K562 (cell line): Measurements from ENCODE around the gene ARL4C. TPM values are rescaled to one million over a fixed set of nuclear protein-coding genes. Genes with fewer than 3 reads are reported as not detected.

Experiments
- ATAC-seq: fragments of 200-7000 bp; cut with Tn5 transposase; 3 replicates; pipeline ENCODE4 v1.9.1; 2020; ENCODE audit warnings: moderate library complexity
- BruUV-seq: library from RNA; stranded (reverse); fragments of 400-500 nt; replicated peaks from 2 replicates; lab custom pipeline; 2021; lab: Mats Ljungman, UMichigan
- CTCF ChIA-PET: fragments of 300-600 bp; formaldehyde crosslinking; extraction: SDS; loops from one replicate; lab custom pipeline; 2021; ENCODE audit warnings: low intra/inter-chr PET ratio; lab: Yijun Ruan, JAX
- POLR2A ChIA-PET: fragments of 300-600, 350-650 bp; sonication (Branson Sonifier 250); formaldehyde crosslinking; extraction: SDS; loops from one replicate; lab custom pipeline; 2021; ENCODE audit warnings: antibody characterized with exemption, inconsistent platforms; lab: Yijun Ruan, JAX
- DNase-seq, 4 experiments: peaks; one replicate each; pipeline versions ENCODE4 v3.0.0 to v3.0.0-alpha.2; 2011 to 2018; ENCODE audit warnings: low spot score in 3 of 4, mixed read lengths in 3 of 4; ENCODE audit errors: extremely low read depth in 1 of 4
- FAIRE-seq: peaks from 2 replicates; lab custom pipeline; 2011; peaks lifted over from hg19 to GRCh38; lab: Jason Lieb, UNC
- H2AFZ ChIP-seq: 2 replicates; pipeline ENCODE4 v1.6.0; 2011; ENCODE audit warnings: low read depth, low read length, control low read depth, inconsistent platforms
- H3K27ac ChIP-seq: fragments of 200-600 bp; 3 replicates; pipeline ENCODE4 v1.8.0; 2011; ENCODE audit warnings: low read depth, mild to moderate bottlenecking, control low read depth, inconsistent platforms, low read length, moderate library complexity, mixed read lengths; ENCODE audit errors: extremely low read depth
- H3K27me3 ChIP-seq, 2 experiments: fragments of 300-600 bp in 1 of 2; 2 replicates in 1 of 2; 3 replicates in 1 of 2; pipeline versions ENCODE4 v1.6.0 to v1.8.0; 2011; ENCODE audit warnings: inconsistent platforms in 2 of 2, low read length in 2 of 2, mild to moderate bottlenecking in 1 of 2, mixed read lengths in 1 of 2, moderate library complexity in 1 of 2; ENCODE audit not compliant: control insufficient read depth in 2 of 2, insufficient read depth in 2 of 2
- H3K36me3 ChIP-seq: fragments of 300-600 bp; 3 replicates; pipeline ENCODE4 v1.8.0; 2011; ENCODE audit warnings: mild to moderate bottlenecking, low read length, inconsistent platforms; ENCODE audit not compliant: control insufficient read depth, insufficient read depth
- H3K4me1 ChIP-seq, 2 experiments: fragments of 200-600 bp in 1 of 2; replicated peaks in 1 of 2; 2 replicates in 1 of 2; 3 replicates in 1 of 2; pipeline versions ENCODE4 v1.5.1 to v1.8.0; 2011; ENCODE audit warnings: inconsistent platforms in 2 of 2, low read length in 2 of 2, mild to moderate bottlenecking in 1 of 2, mixed read lengths in 1 of 2, moderate library complexity in 1 of 2; ENCODE audit not compliant: control insufficient read depth in 2 of 2, insufficient read depth in 2 of 2
- H3K4me2 ChIP-seq: 2 replicates; pipeline ENCODE4 v1.6.1; 2011; ENCODE audit warnings: low read length, control low read depth, inconsistent platforms, mixed read lengths; ENCODE audit not compliant: insufficient read depth
- H3K4me3 ChIP-seq: fragments of 200-600 bp; sonication (generic), shearing (Covaris generic); 2 replicates; pipeline ENCODE4 v1.5.1; 2016; ENCODE audit warnings: control low read depth, inconsistent platforms
- H3K79me2 ChIP-seq: fragments of 200-600 bp; 3 replicates; pipeline ENCODE4 v1.8.0; 2011; ENCODE audit warnings: low read length, inconsistent platforms; ENCODE audit not compliant: control insufficient read depth, insufficient read depth
- H3K9ac ChIP-seq, 2 experiments: 2 replicates each; pipeline versions ENCODE4 v1.6.0 to v1.6.1; 2011; ENCODE audit warnings: low read depth in 2 of 2, low read length in 2 of 2, control low read depth in 1 of 2, inconsistent platforms in 1 of 2, mild to moderate bottlenecking in 1 of 2, mixed read lengths in 1 of 2; ENCODE audit not compliant: insufficient read depth in 1 of 2
- H3K9me1 ChIP-seq: one replicate; pipeline ENCODE4 v1.6.0; 2011; ENCODE audit warnings: inconsistent platforms, mild to moderate bottlenecking, low read length, moderate library complexity; ENCODE audit not compliant: control insufficient read depth, insufficient read depth
- H3K9me3 ChIP-seq: replicated peaks from 2 replicates; pipeline ENCODE4 v1.5.1; 2011; ENCODE audit warnings: low read depth, low read length, inconsistent platforms; ENCODE audit not compliant: control insufficient read depth, insufficient read depth
- H4K20me1 ChIP-seq: replicated peaks from 2 replicates; pipeline ENCODE4 v1.6.1; 2011; ENCODE audit warnings: low read length, inconsistent platforms, mixed read lengths; ENCODE audit not compliant: control insufficient read depth, insufficient read depth
- C11orf30 ChIP-seq: fragments of 450-650 bp; IDR thresholded peaks from 2 replicates; pipeline ENCODE4 v1.6.1; 2016; ENCODE audit warnings: low read depth, mild to moderate bottlenecking
- CBX8 ChIP-seq: fragments of 200-600 bp; sonication (generic); IDR thresholded peaks from 2 replicates; pipeline ENCODE4 v1.6.1; 2012; ENCODE audit warnings: borderline replicate concordance, mixed run types, low read depth, mild to moderate bottlenecking, moderate library complexity, mixed read lengths, low read length, control low read depth, inconsistent platforms; ENCODE audit not compliant: poor library complexity, severe bottlenecking; ENCODE audit errors: extremely low read depth
- ETS2 ChIP-seq: IDR thresholded peaks from 2 replicates; pipeline ENCODE4 v1.6.1; 2016; ENCODE audit warnings: borderline replicate concordance, missing genetic modification characterization, mild to moderate bottlenecking, moderate library complexity, missing compliant biosample characterization; ENCODE audit not compliant: poor library complexity, severe bottlenecking
- HIVEP1 ChIP-seq: fragments of 250-450 bp; sonication (Bioruptor Pico); IDR thresholded peaks from 2 replicates; pipeline ENCODE4 v1.4.0; 2020; ENCODE audit warnings: mild to moderate bottlenecking
- NCOR1 ChIP-seq: fragments of 450-650 bp; IDR thresholded peaks from 2 replicates; pipeline ENCODE4 v1.6.1; 2016; ENCODE audit warnings: mild to moderate bottlenecking, moderate library complexity
- RBFOX2 ChIP-seq: fragments of 200-400 bp; formaldehyde crosslinking; IDR thresholded peaks from 2 replicates; pipeline ENCODE4 v1.6.1; 2017; ENCODE audit warnings: low read depth, mild to moderate bottlenecking, low read length, moderate library complexity
- RCOR1 ChIP-seq, 2 experiments: IDR thresholded peaks; 2 replicates each; pipeline ENCODE4 v1.6.1; 2012; ENCODE audit warnings: low read depth in 2 of 2, low read length in 2 of 2, borderline replicate concordance in 1 of 2, improper control_type of control experiment in 1 of 2
- RFX7 ChIP-seq: fragments of 250-450 bp; sonication (Bioruptor Pico); IDR thresholded peaks from 2 replicates; pipeline ENCODE4 v1.5.1; 2021; ENCODE audit warnings: mild to moderate bottlenecking
- SMARCC2 ChIP-seq: fragments of 450-650 bp; IDR thresholded peaks from 2 replicates; pipeline ENCODE4 v1.6.1; 2017; ENCODE audit warnings: antibody characterized with exemption, moderate library complexity, mild to moderate bottlenecking, low read depth
- TRIM24 ChIP-seq, 2 experiments: fragments of 450-650 bp; IDR thresholded peaks; 2 replicates each; pipeline ENCODE4 v1.6.1; 2016
- ZNF184 ChIP-seq: sonication (generic); formaldehyde crosslinking; IDR thresholded peaks from 2 replicates; pipeline ENCODE4 v1.5.0; 2020; ENCODE audit warnings: missing genetic modification reagents
- ZNF445 ChIP-seq: fragments of 250-450 bp; sonication (Bioruptor Pico); IDR thresholded peaks from 2 replicates; pipeline ENCODE4 v1.4.0; 2020; ENCODE audit warnings: low read depth, mild to moderate bottlenecking, moderate library complexity
- WGBS: fragments of 100-300 bp; shearing (Covaris generic); methylation state at CpG from one replicate; pipeline ENCODE4 v1.1.6; 2016; ENCODE audit warnings: low coverage, mixed read lengths; ENCODE audit not compliant: insufficient coverage; ENCODE audit errors: missing lambda C conversion rate; 5-methylcytosine and 5-hydroxymethylcytosine counted together
- in situ Hi-C: fragments of 300-500 bp; cut with MboI; formaldehyde crosslinking; loops from 4 replicates; pipeline ENCODE4 v1.15.0; 2018; ENCODE audit warnings: inconsistent platforms, mixed read lengths
- intact Hi-C: fragments of 100-400 bp; cut with micrococcal nuclease; formaldehyde crosslinking; loops from 2 replicates; pipeline ENCODE4 v1.14.2; 2022
- polyA plus RNA-seq, 8 experiments: library from polyadenylated mRNA; depleted of rRNA in 4 of 8; stranded (reverse) in 5 of 8; unstranded in 3 of 8; fragments of >200 nt; fragmentation: Nextera tagmentation in 2 of 8; fragmentation: Illumina TruSeq in 1 of 8; extraction: Ambion mirVana in 2 of 8; extraction: Trizol in 1 of 8; gene quantifications; 2 replicates each; pipeline versions ENCODE4 v1.2.1 to v1.2.3, GENCODE V29; 2011 to 2014; ENCODE audit warnings: inconsistent platforms in 1 of 8, missing spikeins in 1 of 8
- total RNA-seq, 7 experiments: library from RNA; depleted of rRNA in 6 of 7; stranded (reverse); fragments of >200 nt in 6 of 7; fragmentation: Illumina TruSeq in 2 of 7; extraction: Trizol in 2 of 7; gene quantifications; 2 replicates each; pipeline versions ENCODE4 v1.2.1 to v1.2.3, GENCODE V29; 2011 to 2021; ENCODE audit warnings: low replicate concordance in 1 of 7
- TF ChIP-seq, protein P1 (sequence below): fragments of 450-650 bp; formaldehyde crosslinking; IDR thresholded peaks from 2 replicates; pipeline ENCODE4 v1.4.0; 2020; ENCODE audit warnings: mild to moderate bottlenecking, moderate library complexity
- TF ChIP-seq, protein P2 (sequence below), 2 experiments: fragments of 450-650 bp; conservative IDR thresholded peaks; 2 replicates each; pipeline ENCODE4 v1.6.1; 2017; ENCODE audit warnings: mild to moderate bottlenecking in 2 of 2, moderate library complexity in 2 of 2
- TF ChIP-seq, protein P3 (sequence below): fragments of 450-650 bp; IDR thresholded peaks from one replicate; pipeline ENCODE4 v1.6.1; 2018; ENCODE audit warnings: mild to moderate bottlenecking, moderate library complexity; ENCODE audit not compliant: partially characterized antibody

ARL4C gene
- total and polyA plus RNA-seq, 9 of the 15 experiments (the other 6 are each of a cell fraction or from before 2014, with no cell fraction given), result 0.03 to 0.11 (median 0.04) TPM; not detected in 5

DNA sequence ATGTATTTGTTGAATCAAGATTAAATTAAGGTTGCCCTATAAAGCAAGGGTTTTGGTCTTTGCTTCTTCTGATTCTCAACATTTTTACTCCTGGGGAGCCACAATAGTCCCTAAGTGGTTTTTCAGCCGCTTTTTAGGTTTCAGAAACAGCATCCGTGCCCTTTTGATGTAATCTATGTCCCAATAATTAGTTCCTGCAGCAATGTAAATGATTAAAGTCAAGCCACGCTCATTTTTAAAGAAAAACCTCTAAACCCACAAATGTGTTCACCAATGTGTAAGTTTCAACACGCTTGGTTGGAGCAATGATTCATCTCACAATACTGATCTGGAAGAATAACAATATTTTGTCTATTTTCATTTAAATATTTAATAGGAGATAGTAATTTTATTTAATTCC is 5.6 kb downstream of the ARL4C start:
- Histone ChIP-seq H3K9me3 (no peaks in the 10 kb centered on the region), H3K36me3 (no peaks in the 10 kb centered on the region), H3K9me1 (no peaks in the 10 kb centered on the region), H3K4me3 (no peak overlapping the region), H3K9ac (no peak overlapping the region), H3K27me3 (peaks cover 4 to 6% of the 10 kb centered on the region in 2 experiments; a peak in 3 of 5 replicates), H3K4me1 (peaks cover 0 to 7% of the 10 kb centered on the region in 2 experiments; a peak in 2 of 5 replicates), H3K79me2 (no peaks in the 10 kb centered on the region), H3K4me2 (no peak overlapping the region), H3K27ac (no peak overlapping the region), H2AFZ (no peak overlapping the region), H4K20me1 (no peaks in the 10 kb centered on the region; the same call in 1 of the 2 replicates)
- POLR2A ChIA-PET, result no interaction called here
- 1% methylated on average over 4 of the region's 4 CpGs for WGBS
- intact Hi-C loops (no loop called here), in situ Hi-C loops (no loop called here)
- CTCF ChIA-PET, result no interaction called here
- FAIRE-seq, result no peak
- ATAC-seq, result no peak
- BruUV-seq, result no TSS peak
- DNase-seq, result no peak
- TF ChIP-seq RBFOX2 (no peak), RFX7 (no peak), RCOR1 (IDR thresholded peaks at IDR 0.05; ENCODE audit: borderline replicate concordance in 1 of 2, low read depth in 2 of 2, low read length in 2 of 2) (no peak), ETS2 (tag) (no peak), ZNF445 (CRISPR knock-in tag) (no peak), CBX8 (no peak), C11orf30 (no peak), ZNF184 (no peak), SMARCC2 (no peak), NCOR1 (no peak), HIVEP1 (CRISPR knock-in tag) (no peak), TRIM24 (IDR thresholded peaks at IDR 0.05) (no peak)
- TF ChIP-seq, protein P1, sequence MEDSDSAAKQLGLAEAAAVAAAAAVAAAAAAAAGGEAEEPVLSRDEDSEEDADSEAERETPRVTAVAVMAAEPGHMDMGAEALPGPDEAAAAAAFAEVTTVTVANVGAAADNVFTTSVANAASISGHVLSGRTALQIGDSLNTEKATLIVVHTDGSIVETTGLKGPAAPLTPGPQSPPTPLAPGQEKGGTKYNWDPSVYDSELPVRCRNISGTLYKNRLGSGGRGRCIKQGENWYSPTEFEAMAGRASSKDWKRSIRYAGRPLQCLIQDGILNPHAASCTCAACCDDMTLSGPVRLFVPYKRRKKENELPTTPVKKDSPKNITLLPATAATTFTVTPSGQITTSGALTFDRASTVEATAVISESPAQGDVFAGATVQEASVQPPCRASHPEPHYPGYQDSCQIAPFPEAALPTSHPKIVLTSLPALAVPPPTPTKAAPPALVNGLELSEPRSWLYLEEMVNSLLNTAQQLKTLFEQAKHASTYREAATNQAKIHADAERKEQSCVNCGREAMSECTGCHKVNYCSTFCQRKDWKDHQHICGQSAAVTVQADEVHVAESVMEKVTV (CRISPR knock-in tag), result no peak
- TF ChIP-seq, protein P2, sequence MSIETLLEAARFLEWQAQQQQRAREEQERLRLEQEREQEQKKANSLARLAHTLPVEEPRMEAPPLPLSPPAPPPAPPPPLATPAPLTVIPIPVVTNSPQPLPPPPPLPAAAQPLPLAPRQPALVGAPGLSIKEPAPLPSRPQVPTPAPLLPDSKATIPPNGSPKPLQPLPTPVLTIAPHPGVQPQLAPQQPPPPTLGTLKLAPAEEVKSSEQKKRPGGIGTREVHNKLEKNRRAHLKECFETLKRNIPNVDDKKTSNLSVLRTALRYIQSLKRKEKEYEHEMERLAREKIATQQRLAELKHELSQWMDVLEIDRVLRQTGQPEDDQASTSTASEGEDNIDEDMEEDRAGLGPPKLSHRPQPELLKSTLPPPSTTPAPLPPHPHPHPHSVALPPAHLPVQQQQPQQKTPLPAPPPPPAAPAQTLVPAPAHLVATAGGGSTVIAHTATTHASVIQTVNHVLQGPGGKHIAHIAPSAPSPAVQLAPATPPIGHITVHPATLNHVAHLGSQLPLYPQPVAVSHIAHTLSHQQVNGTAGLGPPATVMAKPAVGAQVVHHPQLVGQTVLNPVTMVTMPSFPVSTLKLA (conservative IDR thresholded peaks at IDR 0.05), result no peak
- TF ChIP-seq, protein P3, sequence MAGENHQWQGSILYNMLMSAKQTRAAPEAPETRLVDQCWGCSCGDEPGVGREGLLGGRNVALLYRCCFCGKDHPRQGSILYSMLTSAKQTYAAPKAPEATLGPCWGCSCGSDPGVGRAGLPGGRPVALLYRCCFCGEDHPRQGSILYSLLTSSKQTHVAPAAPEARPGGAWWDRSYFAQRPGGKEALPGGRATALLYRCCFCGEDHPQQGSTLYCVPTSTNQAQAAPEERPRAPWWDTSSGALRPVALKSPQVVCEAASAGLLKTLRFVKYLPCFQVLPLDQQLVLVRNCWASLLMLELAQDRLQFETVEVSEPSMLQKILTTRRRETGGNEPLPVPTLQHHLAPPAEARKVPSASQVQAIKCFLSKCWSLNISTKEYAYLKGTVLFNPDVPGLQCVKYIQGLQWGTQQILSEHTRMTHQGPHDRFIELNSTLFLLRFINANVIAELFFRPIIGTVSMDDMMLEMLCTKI, result no peak
- TF ChIP-seq, all 486 proteins: peak for 0
